Endodermal cell (in vitro differentiated cells): ENCODE results near the gene SLC34A1. TPM values are rescaled to one million over a fixed set of nuclear protein-coding genes. Genes with fewer than 3 reads are reported as not detected.
A peak's percentile ranks its signal among the peaks of the same experiment; 100 is the strongest.

ENCODE experiments used
- DNase-seq: peaks from one replicate; pipeline ENCODE4 v3.0.0-alpha.2; 2017
- H3K27ac ChIP-seq: 2 replicates; pipeline ENCODE4 v1.5.1; 2013; ENCODE audit warnings: mild to moderate bottlenecking, low read depth, low read length, moderate library complexity
- H3K27me3 ChIP-seq: 2 replicates; pipeline ENCODE4 v1.6.1; 2013; ENCODE audit warnings: mild to moderate bottlenecking, low read length, moderate library complexity; ENCODE audit not compliant: insufficient read depth, control insufficient read depth, poor library complexity, severe bottlenecking
- H3K36me3 ChIP-seq: 2 replicates; pipeline ENCODE4 v1.7.0; 2013; ENCODE audit warnings: mild to moderate bottlenecking, low read length, moderate library complexity; ENCODE audit not compliant: control insufficient read depth, insufficient read depth
- H3K4me1 ChIP-seq: one replicate; pipeline ENCODE4 v1.7.0; 2013; ENCODE audit warnings: low read length; ENCODE audit not compliant: control insufficient read depth, insufficient read depth
- H3K4me3 ChIP-seq: 2 replicates; pipeline ENCODE4 v1.5.1; 2013; ENCODE audit warnings: mild to moderate bottlenecking, low read length, moderate library complexity
- H3K9ac ChIP-seq: 2 replicates; pipeline ENCODE4 v1.6.1; 2013; ENCODE audit warnings: mild to moderate bottlenecking, low read length, moderate library complexity; ENCODE audit not compliant: poor library complexity, severe bottlenecking; ENCODE audit errors: extremely low read depth
- H3K9me3 ChIP-seq: 2 replicates; pipeline ENCODE4 v1.6.1; 2013; ENCODE audit warnings: mild to moderate bottlenecking, low read length, moderate library complexity; ENCODE audit not compliant: control insufficient read depth
- H3K27ac Mint-ChIP-seq: 2 replicates; pipeline ENCODE4 v1.8.0; 2020; ENCODE audit warnings: mixed read lengths
- H3K27me3 Mint-ChIP-seq: 2 replicates; pipeline ENCODE4 v1.8.0; 2021; ENCODE audit warnings: mild to moderate bottlenecking, mixed read lengths; ENCODE audit not compliant: insufficient read depth
- H3K36me3 Mint-ChIP-seq: 2 replicates; pipeline ENCODE4 v1.8.0; 2020; ENCODE audit warnings: low read depth, mixed read lengths
- H3K4me1 Mint-ChIP-seq: 2 replicates; pipeline ENCODE4 v1.8.0; 2020; ENCODE audit warnings: mixed read lengths
- H3K4me3 Mint-ChIP-seq: 2 replicates; pipeline ENCODE4 v1.8.0; 2020; ENCODE audit warnings: mild to moderate bottlenecking, moderate library complexity, mixed read lengths
- H3K9me3 Mint-ChIP-seq: 2 replicates; pipeline ENCODE4 v1.8.0; 2020; ENCODE audit warnings: mild to moderate bottlenecking, mixed read lengths
- CTCF ChIP-seq: fragments of 200-600 bp; sonication (generic); conservative IDR thresholded peaks from 2 replicates; pipeline ENCODE4 v1.5.0; 2021; ENCODE audit warnings: antibody characterized with exemption, mild to moderate bottlenecking
- WGBS, 2 experiments: methylation state at CpG; one replicate each; pipeline versions ENCODE4 v1.1.5 to v1.1.7; 2013; ENCODE audit warnings: missing lambda C conversion rate in 2 of 2, mixed read lengths in 1 of 2; ENCODE audit not compliant: insufficient coverage in 1 of 2, insufficient read length in 1 of 2; 5-methylcytosine and 5-hydroxymethylcytosine counted together
- total RNA-seq, 2 donors: library from RNA; stranded (reverse); fragmentation: NEBNext Ultra II Directional in 1 of 2; extraction: Animal tissue kit (Norgen Biotek cat#: 25700) in 1 of 2; gene quantifications; 2 replicates in 1 of 2; 3 replicates in 1 of 2; pipeline ENCODE4 v1.2.1, GENCODE V29; 2021

The SLC34A1 gene
- total RNA-seq, 2 donors from 2014 or later = not detected

DNA sequence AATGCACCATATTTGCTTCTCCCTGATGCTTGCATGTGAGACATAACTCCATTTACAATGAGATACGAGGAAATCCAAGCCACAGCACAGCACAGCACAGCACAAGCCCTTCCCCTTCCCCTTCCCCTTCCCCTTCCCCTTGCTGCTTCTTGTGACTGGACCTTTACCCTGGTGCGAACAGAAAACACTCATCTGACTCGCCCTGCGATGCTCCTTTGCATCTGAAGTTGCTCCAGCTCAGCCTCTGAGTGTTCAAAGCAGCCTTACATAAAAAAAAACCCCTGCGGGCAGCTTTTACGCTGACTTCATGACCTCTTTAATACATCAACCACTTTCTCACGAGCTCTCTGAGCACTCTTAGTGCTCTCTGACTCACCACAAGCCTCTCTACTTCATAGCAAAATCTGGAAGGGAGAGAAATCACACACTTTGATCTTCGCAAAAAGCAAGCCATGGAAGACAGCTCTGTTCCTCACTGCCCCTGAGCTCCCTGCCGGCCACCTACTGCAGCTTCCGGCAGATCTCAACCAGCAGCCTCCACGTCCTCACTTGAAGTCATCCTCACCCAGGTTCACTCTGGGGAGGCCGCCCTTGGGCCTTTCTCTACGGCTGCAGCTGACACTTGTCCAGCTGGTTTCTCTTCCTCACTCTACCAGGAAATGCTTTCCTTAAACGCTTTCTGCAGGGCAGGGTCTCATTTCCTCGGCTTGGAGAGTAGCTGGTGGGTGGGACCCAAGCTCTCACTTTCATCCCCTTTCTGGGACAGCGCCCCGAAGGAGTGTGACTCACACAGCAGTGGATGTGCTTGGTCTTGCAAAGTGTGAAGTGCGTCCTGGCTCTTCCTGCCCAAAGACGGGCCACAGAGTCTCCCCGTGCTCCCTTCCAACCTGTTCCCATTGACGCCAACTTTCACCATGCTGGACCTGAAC is 5.3 kb downstream of the SLC34A1 start:
- no peak for TF ChIP-seq CTCF
- WGBS, 2 experiments = 67 to 73% methylated on average over 18 to 21 of the region's 21 CpGs
- H3K36me3 ChIP-seq = no peaks in the 10 kb centered on the region
- no peaks in the 10 kb centered on the region for H3K9me3 ChIP-seq
- Mint-ChIP-seq H3K36me3 (no peaks in the 10 kb centered on the region), H3K4me1 (peaks cover 8% of the 10 kb centered on the region), H3K4me3 (no peak overlapping the region), H3K9me3 (no peaks in the 10 kb centered on the region), H3K27ac (no peak overlapping the region), H3K27me3 (peaks cover 48% of the 10 kb centered on the region)
- H3K27me3 ChIP-seq = peaks cover 17% of the 10 kb centered on the region
- no peaks in the 10 kb centered on the region for H3K4me1 ChIP-seq
- DNase-seq = no peak
- H3K9ac ChIP-seq = no peak overlapping the region
- no peak overlapping the region for H3K4me3 ChIP-seq
- H3K27ac ChIP-seq = no peak overlapping the region

DNA sequence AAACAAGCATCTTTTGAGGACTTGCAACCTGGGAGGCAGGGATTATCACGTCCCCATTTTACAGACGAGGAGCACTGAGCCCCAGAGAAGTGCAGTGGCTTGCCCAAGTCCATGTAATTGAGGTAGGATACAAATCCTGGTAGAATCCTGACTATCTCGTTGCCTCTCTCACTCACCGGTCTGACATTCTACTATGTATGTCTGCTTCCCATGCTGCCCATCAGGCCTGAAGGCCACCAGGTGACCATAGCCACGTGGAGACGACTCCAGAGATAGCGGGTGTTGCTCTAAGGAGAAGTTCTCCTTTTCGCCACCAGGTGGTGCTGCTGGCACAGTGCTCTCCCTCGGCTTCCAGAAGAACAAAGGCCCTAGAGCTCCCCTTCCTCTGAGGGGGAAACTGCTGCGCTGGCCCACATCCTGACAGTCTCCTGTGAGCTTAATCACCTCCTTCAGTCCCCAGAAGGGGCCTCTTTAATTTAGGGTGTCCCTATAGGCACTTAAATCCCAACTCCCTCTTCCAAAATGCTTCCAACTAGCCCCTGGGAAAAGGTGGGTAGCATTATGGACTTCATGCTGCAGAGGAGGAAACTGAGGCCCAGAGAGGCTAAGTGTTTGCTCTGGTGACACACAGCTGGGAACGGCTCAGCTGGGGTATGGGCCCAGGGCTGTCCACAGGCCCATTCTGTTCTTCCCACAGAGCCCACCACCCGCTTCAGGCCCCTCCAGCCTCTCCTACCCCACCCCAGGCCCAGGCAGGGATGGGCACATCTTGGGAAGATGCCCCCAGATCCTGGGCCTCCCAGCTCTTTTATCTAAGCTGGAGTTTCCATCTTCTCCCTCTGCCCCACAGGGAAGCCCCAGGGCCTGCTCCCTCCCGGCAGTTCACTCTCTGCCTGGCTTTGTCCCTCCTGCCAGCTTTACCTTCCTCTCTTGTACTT is 6.4 kb downstream of the SLC34A1 start:
- WGBS, 2 experiments = 41 to 46% methylated on average over 11 to 13 of the region's 13 CpGs
- H3K9ac ChIP-seq = no peak overlapping the region

More for the DNA sequence above, 6.4 kb downstream of the SLC34A1 start:
- Mint-ChIP-seq H3K9me3 (no peaks in the 10 kb centered on the region), H3K36me3 (no peaks in the 10 kb centered on the region), H3K4me1 (peaks cover 8% of the 10 kb centered on the region), H3K27me3 (peaks cover 44% of the 10 kb centered on the region), H3K4me3 (no peak overlapping the region), H3K27ac (no peak overlapping the region)
- H3K9me3 ChIP-seq = no peaks in the 10 kb centered on the region
- H3K27ac ChIP-seq = no peak overlapping the region
- no peak overlapping the region for H3K4me3 ChIP-seq
- peak; percentile 99 for TF ChIP-seq CTCF
- DNase-seq = peak; percentile 96
- H3K27me3 ChIP-seq = peaks cover 17% of the 10 kb centered on the region
- H3K4me1 ChIP-seq = no peaks in the 10 kb centered on the region
- H3K36me3 ChIP-seq = no peaks in the 10 kb centered on the region
